HG02885 (cell line): ENCODE measurements around the gene CPVL.

Source experiments
- ATAC-seq: cut with Tn5 transposase; IDR thresholded peaks from one replicate; pipeline ENCODE4 v1.9.1; 2021; ENCODE audit warnings: mild to moderate bottlenecking; ENCODE audit not compliant: unreplicated experiment, poor library complexity

CPVL gene

GRCh38 chr7:28984631-28985030, 161.7 kb downstream of the CPVL start:
- ATAC-seq: no peak

- ATAC-seq: no peak
These were observed 162.1 kb downstream of the CPVL start for GRCh38 chr7:28984217-28984616.

- no peak for ATAC-seq
These were observed 162.7 kb downstream of the CPVL start for GRCh38 chr7:28983396-28984190.

GRCh38 chr7:28981161-28981465, 165.2 kb downstream of the CPVL start:
- no peak for ATAC-seq

- ATAC-seq: no peak
These were observed 165.7 kb downstream of the CPVL start for GRCh38 chr7:28980451-28981160.

- no peak for ATAC-seq
These were observed 166.6 kb downstream of the CPVL start for GRCh38 chr7:28979776-28980175.

- no peak for ATAC-seq
These were observed 168.5 kb downstream of the CPVL start for GRCh38 chr7:28977881-28978280.

- no peak for ATAC-seq
These were observed 170.3 kb downstream of the CPVL start for GRCh38 chr7:28976022-28976421.

- no peak for ATAC-seq
These were observed 172.7 kb downstream of the CPVL start for GRCh38 chr7:28973591-28973990.

- ATAC-seq: no peak
These were observed 182.3 kb downstream of the CPVL start for GRCh38 chr7:28964056-28964455.

GRCh38 chr7:28961972-28962371, 184.4 kb downstream of the CPVL start:
- no peak for ATAC-seq

- no peak for ATAC-seq
These were observed 186.1 kb downstream of the CPVL start for GRCh38 chr7:28960071-28960840.

- ATAC-seq: no peak
These were observed 187.4 kb downstream of the CPVL start for GRCh38 chr7:28958980-28959347.

GRCh38 chr7:28958235-28958979, 187.9 kb downstream of the CPVL start, which contains the start of gene TRIL:
TRIL (minus strand) TSS chr7:28958330; CDS start chr7:28958046, 284 bp downstream.
- no peak for ATAC-seq

GRCh38 chr7:28957751-28958234, 188.5 kb downstream of the CPVL start:
- no peak for ATAC-seq

- no peak for ATAC-seq
These were observed 189.1 kb downstream of the CPVL start for GRCh38 chr7:28957064-28957750.

GRCh38 chr7:28956608-28957063, 189.7 kb downstream of the CPVL start:
- ATAC-seq: no peak

- no peak for ATAC-seq
These were observed 190.4 kb downstream of the CPVL start for GRCh38 chr7:28955718-28956607.

- no peak for ATAC-seq
These were observed 191.0 kb downstream of the CPVL start for GRCh38 chr7:28955356-28955717.
